ENCODE results near the gene FUT7. TPM values are rescaled to one million over a fixed set of nuclear protein-coding genes. Genes with fewer than 3 reads are reported as not detected.
A peak's percentile ranks its signal among the peaks of the same experiment; 100 is the strongest.

The FUT7 gene
- total and polyA plus RNA-seq, 2 of the 13 experiments (the other 11 are each of a cell fraction or from before 2014, with no cell fraction given), result 0.05 TPM; not detected in 1

DNA sequence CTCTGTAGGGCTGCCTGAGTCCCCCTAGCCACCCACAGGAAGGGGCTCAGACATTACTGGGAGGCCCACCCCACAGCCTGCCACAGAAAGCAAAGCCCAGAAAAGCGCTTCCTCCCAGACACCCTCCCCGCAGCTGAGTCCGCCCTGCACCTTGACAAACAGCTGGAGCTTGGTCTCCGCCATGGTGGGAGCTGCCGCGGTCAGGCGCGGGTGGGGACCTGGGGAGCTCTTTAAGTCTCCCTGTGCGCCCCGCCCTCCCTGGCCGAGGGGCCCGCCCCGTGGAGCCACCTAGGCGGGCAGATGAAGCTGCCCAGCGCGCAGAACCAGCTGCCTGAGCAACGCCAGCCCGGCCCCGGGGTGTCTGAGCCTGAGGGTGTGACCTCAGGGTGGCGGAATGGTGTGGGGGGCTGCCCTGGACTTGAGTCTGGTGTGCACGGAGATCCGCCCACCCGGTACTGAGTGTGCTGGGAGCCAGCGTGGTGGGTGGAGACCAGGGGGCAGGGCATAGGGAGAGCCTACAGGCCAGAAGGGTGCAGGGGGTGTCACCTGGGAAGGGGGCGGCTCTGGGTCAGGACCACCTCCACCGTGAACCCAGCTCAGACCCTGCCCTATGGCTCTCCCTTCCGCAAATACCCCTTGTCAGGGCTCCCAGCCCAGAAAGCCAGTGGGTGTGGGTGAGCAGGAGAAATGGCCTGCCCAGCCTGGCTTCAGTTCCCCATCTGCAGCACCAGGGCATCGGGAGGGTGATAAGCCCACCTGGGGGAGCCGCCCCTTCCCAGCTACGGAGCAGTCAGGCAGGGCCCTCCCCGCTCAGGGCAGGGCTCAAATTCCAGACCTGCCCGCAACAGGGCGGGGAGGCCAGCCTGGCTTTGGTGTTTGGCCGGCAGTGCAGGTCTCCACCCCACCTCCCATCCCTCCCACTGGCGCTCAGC, 35.3 kb downstream of the FUT7 start, which contains the start of gene CLIC3 (continued):
- TF ChIP-seq PTBP1 (IDR thresholded peaks at IDR 0.05; ENCODE audit: low read depth, low read length, poor library complexity, severe bottlenecking) (no peak), HCFC1 (IDR thresholded peaks at IDR 0.05; ENCODE audit: low read depth, low read length) (no peak), KLF15 (CRISPR knock-in tag; IDR thresholded peaks at IDR 0.05; ENCODE audit: borderline replicate concordance) (no peak), RAD51 (IDR thresholded peaks at IDR 0.05; ENCODE audit: borderline replicate concordance) (no peak), HOXA9 (CRISPR knock-in tag; IDR thresholded peaks at IDR 0.05; ENCODE audit: borderline replicate concordance) (no peak), RFX3 (CRISPR knock-in tag; IDR thresholded peaks at IDR 0.05) (no peak), AGO2 (optimal IDR thresholded peaks at IDR 0.05; ENCODE audit: low read depth, low read length) (peak; percentile 71), TAF15 (IDR thresholded peaks at IDR 0.05; ENCODE audit: low read depth, low read length, poor library complexity, severe bottlenecking) (no peak), ZNF251 (CRISPR knock-in tag; IDR thresholded peaks at IDR 0.05) (no peak), NKX3-1 (CRISPR knock-in tag; IDR thresholded peaks at IDR 0.05) (no peak), ZNF331 (CRISPR knock-in tag; IDR thresholded peaks at IDR 0.05) (peak; percentile 9; the same call in 1 of the 2 replicates), PHF8 (CRISPR knock-in tag; IDR thresholded peaks at IDR 0.05) (no peak), ZNF792 (CRISPR knock-in tag; IDR thresholded peaks at IDR 0.05) (no peak), ERF (CRISPR knock-in tag; IDR thresholded peaks at IDR 0.05) (peak; percentile 30), TGIF2 (CRISPR knock-in tag; IDR thresholded peaks at IDR 0.05) (peak; percentile 77; the same call in 1 of the 2 replicates), GABPA (IDR thresholded peaks at IDR 0.05; ENCODE audit: low read depth, low read length) (no peak), GABPA (CRISPR knock-in tag; IDR thresholded peaks at IDR 0.05; ENCODE audit: low read depth) (no peak), ZNF296 (CRISPR knock-in tag; conservative IDR thresholded peaks at IDR 0.05) (no peak), MIER3 (CRISPR knock-in tag; IDR thresholded peaks at IDR 0.05; ENCODE audit: borderline replicate concordance) (no peak), CCDC6 (CRISPR knock-in tag; IDR thresholded peaks at IDR 0.05) (no peak)
- TF ChIP-seq, protein P1, sequence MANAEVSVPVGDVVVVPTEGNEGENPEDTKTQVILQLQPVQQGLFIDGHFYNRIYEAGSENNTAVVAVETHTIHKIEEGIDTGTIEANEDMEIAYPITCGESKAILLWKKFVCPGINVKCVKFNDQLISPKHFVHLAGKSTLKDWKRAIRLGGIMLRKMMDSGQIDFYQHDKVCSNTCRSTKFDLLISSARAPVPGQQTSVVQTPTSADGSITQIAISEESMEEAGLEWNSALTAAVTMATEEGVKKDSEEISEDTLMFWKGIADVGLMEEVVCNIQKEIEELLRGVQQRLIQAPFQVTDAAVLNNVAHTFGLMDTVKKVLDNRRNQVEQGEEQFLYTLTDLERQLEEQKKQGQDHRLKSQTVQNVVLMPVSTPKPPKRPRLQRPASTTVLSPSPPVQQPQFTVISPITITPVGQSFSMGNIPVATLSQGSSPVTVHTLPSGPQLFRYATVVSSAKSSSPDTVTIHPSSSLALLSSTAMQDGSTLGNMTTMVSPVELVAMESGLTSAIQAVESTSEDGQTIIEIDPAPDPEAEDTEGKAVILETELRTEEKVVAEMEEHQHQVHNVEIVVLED (CRISPR knock-in tag; IDR thresholded peaks at IDR 0.05; ENCODE audit: borderline replicate concordance), result peak; percentile 4; the same call in 1 of the 2 replicates
- TF ChIP-seq, protein P2, sequence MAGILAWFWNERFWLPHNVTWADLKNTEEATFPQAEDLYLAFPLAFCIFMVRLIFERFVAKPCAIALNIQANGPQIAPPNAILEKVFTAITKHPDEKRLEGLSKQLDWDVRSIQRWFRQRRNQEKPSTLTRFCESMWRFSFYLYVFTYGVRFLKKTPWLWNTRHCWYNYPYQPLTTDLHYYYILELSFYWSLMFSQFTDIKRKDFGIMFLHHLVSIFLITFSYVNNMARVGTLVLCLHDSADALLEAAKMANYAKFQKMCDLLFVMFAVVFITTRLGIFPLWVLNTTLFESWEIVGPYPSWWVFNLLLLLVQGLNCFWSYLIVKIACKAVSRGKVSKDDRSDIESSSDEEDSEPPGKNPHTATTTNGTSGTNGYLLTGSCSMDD (CRISPR knock-in tag; IDR thresholded peaks at IDR 0.05), result no peak
- TF ChIP-seq, protein P3, sequence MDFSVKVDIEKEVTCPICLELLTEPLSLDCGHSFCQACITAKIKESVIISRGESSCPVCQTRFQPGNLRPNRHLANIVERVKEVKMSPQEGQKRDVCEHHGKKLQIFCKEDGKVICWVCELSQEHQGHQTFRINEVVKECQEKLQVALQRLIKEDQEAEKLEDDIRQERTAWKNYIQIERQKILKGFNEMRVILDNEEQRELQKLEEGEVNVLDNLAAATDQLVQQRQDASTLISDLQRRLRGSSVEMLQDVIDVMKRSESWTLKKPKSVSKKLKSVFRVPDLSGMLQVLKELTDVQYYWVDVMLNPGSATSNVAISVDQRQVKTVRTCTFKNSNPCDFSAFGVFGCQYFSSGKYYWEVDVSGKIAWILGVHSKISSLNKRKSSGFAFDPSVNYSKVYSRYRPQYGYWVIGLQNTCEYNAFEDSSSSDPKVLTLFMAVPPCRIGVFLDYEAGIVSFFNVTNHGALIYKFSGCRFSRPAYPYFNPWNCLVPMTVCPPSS (IDR thresholded peaks at IDR 0.05), result no peak
- TF ChIP-seq, protein P4, sequence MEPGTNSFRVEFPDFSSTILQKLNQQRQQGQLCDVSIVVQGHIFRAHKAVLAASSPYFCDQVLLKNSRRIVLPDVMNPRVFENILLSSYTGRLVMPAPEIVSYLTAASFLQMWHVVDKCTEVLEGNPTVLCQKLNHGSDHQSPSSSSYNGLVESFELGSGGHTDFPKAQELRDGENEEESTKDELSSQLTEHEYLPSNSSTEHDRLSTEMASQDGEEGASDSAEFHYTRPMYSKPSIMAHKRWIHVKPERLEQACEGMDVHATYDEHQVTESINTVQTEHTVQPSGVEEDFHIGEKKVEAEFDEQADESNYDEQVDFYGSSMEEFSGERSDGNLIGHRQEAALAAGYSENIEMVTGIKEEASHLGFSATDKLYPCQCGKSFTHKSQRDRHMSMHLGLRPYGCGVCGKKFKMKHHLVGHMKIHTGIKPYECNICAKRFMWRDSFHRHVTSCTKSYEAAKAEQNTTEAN (CRISPR knock-in tag; conservative IDR thresholded peaks at IDR 0.05), result no peak
- TF ChIP-seq, protein P5, sequence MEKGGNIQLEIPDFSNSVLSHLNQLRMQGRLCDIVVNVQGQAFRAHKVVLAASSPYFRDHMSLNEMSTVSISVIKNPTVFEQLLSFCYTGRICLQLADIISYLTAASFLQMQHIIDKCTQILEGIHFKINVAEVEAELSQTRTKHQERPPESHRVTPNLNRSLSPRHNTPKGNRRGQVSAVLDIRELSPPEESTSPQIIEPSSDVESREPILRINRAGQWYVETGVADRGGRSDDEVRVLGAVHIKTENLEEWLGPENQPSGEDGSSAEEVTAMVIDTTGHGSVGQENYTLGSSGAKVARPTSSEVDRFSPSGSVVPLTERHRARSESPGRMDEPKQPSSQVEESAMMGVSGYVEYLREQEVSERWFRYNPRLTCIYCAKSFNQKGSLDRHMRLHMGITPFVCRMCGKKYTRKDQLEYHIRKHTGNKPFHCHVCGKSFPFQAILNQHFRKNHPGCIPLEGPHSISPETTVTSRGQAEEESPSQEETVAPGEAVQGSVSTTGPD (CRISPR knock-in tag; IDR thresholded peaks at IDR 0.05), result no peak
